HCT116 (cell line): Measurements from ENCODE around the gene IYD. TPM values are rescaled to one million over a fixed set of nuclear protein-coding genes. Genes with fewer than 3 reads are reported as not detected.

Experiments used
- ATAC-seq: fragments of 200-7000 bp; cut with Tn5 transposase; 2 replicates; pipeline ENCODE4 v1.9.1; 2020; ENCODE audit warnings: mild to moderate bottlenecking, moderate library complexity
- BruUV-seq: library from RNA; stranded (reverse); fragments of 400-500 nt; replicated peaks from 2 replicates; lab custom pipeline; 2021; lab: Mats Ljungman, UMichigan
- CTCF ChIA-PET: fragments of 300-600 bp; sonication (Branson Sonifier 250); formaldehyde crosslinking; loops from one replicate; lab custom pipeline; 2021; ENCODE audit warnings: antibody characterized with exemption; lab: Charles Lee
- POLR2A ChIA-PET: fragments of 300-600, 350-600 bp; sonication (Branson Sonifier 250); formaldehyde crosslinking; loops from one replicate; lab custom pipeline; 2021; ENCODE audit warnings: antibody characterized with exemption; lab: Charles Lee
- RAD21 ChIA-PET, 2 experiments: fragments of 300-600 bp; sonication (Branson Sonifier 250); formaldehyde crosslinking; loops; one replicate each; lab custom pipeline; 2023; ENCODE audit warnings: low total read pairs in 2 of 2; ENCODE audit not compliant: uncharacterized antibody in 2 of 2, unreplicated experiment in 2 of 2, low non-redundant PET in 1 of 2; lab: Charles Lee
- DNase-seq: peaks from one replicate; pipeline ENCODE4 v3.0.0-alpha.2; 2010; ENCODE audit warnings: low read depth, low spot score
- H2AFZ ChIP-seq: fragments of 200-600 bp; shearing (Covaris generic), sonication (generic); 2 replicates; pipeline ENCODE4 v1.6.1; 2017; ENCODE audit warnings: low read depth, mixed run types, mixed read lengths, antibody characterized with exemption, low read length; ENCODE audit not compliant: poor library complexity, severe bottlenecking
- H3K27ac ChIP-seq: 2 replicates; pipeline ENCODE4 v1.5.1; 2012; ENCODE audit warnings: low read depth, low read length
- H3K27me3 ChIP-seq: fragments of 200-600 bp; sonication (generic); 2 replicates; pipeline ENCODE4 v1.6.1; 2016; ENCODE audit warnings: mixed run types, low read length, mixed read lengths; ENCODE audit not compliant: insufficient read depth
- H3K36me3 ChIP-seq, 2 experiments: fragments of 200-500 bp in 1 of 2; fragments of 200-600 bp in 1 of 2; sonication (Bioruptor generic) in 1 of 2; sonication (generic) in 1 of 2; 2 replicates each; pipeline versions ENCODE4 v1.5.1 to v1.6.1; 2014 to 2016; ENCODE audit warnings: low read length in 2 of 2, inconsistent platforms in 1 of 2, mixed read lengths in 1 of 2, mixed run types in 1 of 2; ENCODE audit not compliant: insufficient read depth in 2 of 2, control insufficient read depth in 1 of 2
- H3K4me1 ChIP-seq, 2 experiments: fragments of 200-600 bp in 1 of 2; sonication (generic) in 1 of 2; 2 replicates each; pipeline versions ENCODE4 v1.5.1 to v1.6.1; 2012 to 2017; ENCODE audit warnings: low read length in 2 of 2, inconsistent platforms in 1 of 2, mild to moderate bottlenecking in 1 of 2, mixed read lengths in 1 of 2, mixed run types in 1 of 2, moderate library complexity in 1 of 2; ENCODE audit not compliant: insufficient read depth in 2 of 2, control insufficient read depth in 1 of 2
- H3K4me2 ChIP-seq: fragments of 200-600 bp; sonication (generic); 2 replicates; pipeline ENCODE4 v1.6.1; 2017; ENCODE audit warnings: mixed run types, low read length, mixed read lengths
- H3K4me3 ChIP-seq, 2 experiments: fragments of 200-600 bp in 1 of 2; sonication (generic) in 1 of 2; replicated peaks in 1 of 2; 2 replicates each; pipeline ENCODE4 v1.5.1; 2011 to 2016; ENCODE audit warnings: low read length in 2 of 2, control low read depth in 1 of 2, low read depth in 1 of 2, mild to moderate bottlenecking in 1 of 2, mixed read lengths in 1 of 2, mixed run types in 1 of 2
- H3K79me2 ChIP-seq: fragments of 200-600 bp; sonication (generic); 2 replicates; pipeline ENCODE4 v1.6.1; 2017; ENCODE audit warnings: mild to moderate bottlenecking, mixed run types, low read length, moderate library complexity, mixed read lengths; ENCODE audit not compliant: insufficient read depth
- H3K9ac ChIP-seq: fragments of 200-600 bp; sonication (generic); 2 replicates; pipeline ENCODE4 v1.6.1; 2016; ENCODE audit warnings: low read length, mixed read lengths
- H3K9me2 ChIP-seq: fragments of 200-600 bp; sonication (generic), shearing (Covaris generic); 2 replicates; pipeline ENCODE4 v1.6.1; 2017; ENCODE audit warnings: mixed run types, mild to moderate bottlenecking, moderate library complexity; ENCODE audit not compliant: insufficient read depth
- H3K9me3 ChIP-seq, 2 experiments: fragments of 200-500 bp in 1 of 2; fragments of 200-600 bp in 1 of 2; sonication (Bioruptor generic) in 1 of 2; sonication (generic) in 1 of 2; 2 replicates each; pipeline ENCODE4 v1.6.1; 2014 to 2017; ENCODE audit warnings: low read length in 2 of 2, mixed read lengths in 2 of 2, inconsistent platforms in 1 of 2, low read depth in 1 of 2, mild to moderate bottlenecking in 1 of 2, mixed run types in 1 of 2, moderate library complexity in 1 of 2; ENCODE audit not compliant: control insufficient read depth in 1 of 2, insufficient read depth in 1 of 2
- H4K20me1 ChIP-seq: fragments of 200-600 bp; sonication (generic), shearing (Covaris generic); 2 replicates; pipeline ENCODE4 v1.6.1; 2017; ENCODE audit warnings: mixed run types, mild to moderate bottlenecking, moderate library complexity; ENCODE audit not compliant: insufficient read depth
- EZH2phosphoT487 ChIP-seq: fragments of 200-600 bp; IDR thresholded peaks from 2 replicates; pipeline ENCODE4 v1.6.1; 2018; ENCODE audit warnings: antibody characterized with exemption, borderline replicate concordance
- POLR2AphosphoS5 ChIP-seq: IDR thresholded peaks from 2 replicates; pipeline ENCODE4 v1.6.1; 2011; ENCODE audit warnings: mild to moderate bottlenecking, low read depth, low read length, moderate library complexity
- SP1 ChIP-seq: IDR thresholded peaks from 2 replicates; pipeline ENCODE4 v1.6.1; 2012; ENCODE audit warnings: low read depth
- SRF ChIP-seq: IDR thresholded peaks from 2 replicates; pipeline ENCODE4 v1.6.1; 2012; ENCODE audit warnings: low read depth
- TCF7L2 ChIP-seq: IDR thresholded peaks from 2 replicates; pipeline ENCODE4 v1.7.0; 2011; ENCODE audit warnings: borderline replicate concordance, inconsistent platforms; ENCODE audit not compliant: insufficient read depth, insufficient read length; ENCODE audit errors: extremely low read depth
- ZFX ChIP-seq: fragments of 450-650 bp; IDR thresholded peaks from 2 replicates; pipeline ENCODE4 v1.6.1; 2017
- intact Hi-C: fragments of 100-400 bp; cut with micrococcal nuclease; formaldehyde crosslinking; loops from 2 replicates; pipeline ENCODE4 v1.10.0; 2022
- total RNA-seq: library from RNA; stranded (reverse); gene quantifications from one replicate; pipeline ENCODE4 v1.2.1, GENCODE V29; 2021; ENCODE audit not compliant: unreplicated experiment
- TF ChIP-seq, protein P1 (sequence below): IDR thresholded peaks from 2 replicates; pipeline ENCODE4 v1.6.1; 2011; ENCODE audit warnings: mild to moderate bottlenecking, low read length, moderate library complexity; ENCODE audit not compliant: insufficient replicate concordance; ENCODE audit errors: extremely low read depth
- TF ChIP-seq, protein P2 (sequence below): IDR thresholded peaks from 2 replicates; pipeline ENCODE4 v1.6.1; 2012

The IYD gene
- total RNA-seq, 1 experiment from 2014 or later = not detected

DNA sequence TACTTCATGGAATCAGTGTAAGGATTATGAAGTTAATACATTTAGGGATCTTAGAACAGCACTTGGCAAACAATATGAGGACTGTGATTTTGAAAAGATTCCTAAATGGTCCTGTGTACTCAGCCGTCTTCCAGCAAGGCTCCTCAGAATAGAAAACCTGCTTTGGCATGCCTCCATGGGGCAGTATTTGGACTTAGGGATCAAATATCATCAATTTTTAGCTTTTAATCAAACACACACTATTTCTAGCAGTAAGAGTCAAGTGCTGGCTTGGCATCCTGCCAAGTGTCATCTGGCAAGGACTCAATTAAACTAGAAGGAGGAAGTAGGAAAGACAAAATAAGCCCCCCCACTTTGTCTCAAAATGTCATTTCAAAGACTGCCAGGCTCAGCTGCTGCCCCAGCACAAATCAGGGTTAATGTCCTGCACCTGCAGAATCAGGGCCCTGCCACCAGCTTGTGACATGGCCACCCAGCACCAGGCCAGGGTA lies 40.8 kb downstream of the IYD start:
- H3K4me3 ChIP-seq = no peak overlapping the region
- H3K27ac ChIP-seq = no peak overlapping the region
- ChIA-PET POLR2A (no interaction called here), CTCF (interaction anchor here (1.1 to 2.1 kb wide), 2 partner anchors 9 to 406 kb away, joined by 3 to 11 read pairs; no protein-coding TSS in a partner anchor), RAD21 (no interaction called here)
- ATAC-seq (no peak), DNase-seq (no peak)
- H3K9ac ChIP-seq = no peak overlapping the region
- H2AFZ ChIP-seq = no peak overlapping the region
- H3K9me3 ChIP-seq = no peaks in the 10 kb centered on the region; a peak in 1 of 4 replicates
- H3K36me3 ChIP-seq = no peaks in the 10 kb centered on the region
- no peaks in the 10 kb centered on the region; a peak in 1 of 4 replicates for H3K4me1 ChIP-seq
- intact Hi-C loops = no loop called here
- H3K27me3 ChIP-seq = no peaks in the 10 kb centered on the region
- no peak overlapping the region for H3K4me2 ChIP-seq
- H3K79me2 ChIP-seq = no peaks in the 10 kb centered on the region
- no peaks in the 10 kb centered on the region for H3K9me2 ChIP-seq
- H4K20me1 ChIP-seq = no peaks in the 10 kb centered on the region
- TF ChIP-seq ZFX (no peak), EZH2phosphoT487 (no peak)
- no TSS peak for BruUV-seq

DNA sequence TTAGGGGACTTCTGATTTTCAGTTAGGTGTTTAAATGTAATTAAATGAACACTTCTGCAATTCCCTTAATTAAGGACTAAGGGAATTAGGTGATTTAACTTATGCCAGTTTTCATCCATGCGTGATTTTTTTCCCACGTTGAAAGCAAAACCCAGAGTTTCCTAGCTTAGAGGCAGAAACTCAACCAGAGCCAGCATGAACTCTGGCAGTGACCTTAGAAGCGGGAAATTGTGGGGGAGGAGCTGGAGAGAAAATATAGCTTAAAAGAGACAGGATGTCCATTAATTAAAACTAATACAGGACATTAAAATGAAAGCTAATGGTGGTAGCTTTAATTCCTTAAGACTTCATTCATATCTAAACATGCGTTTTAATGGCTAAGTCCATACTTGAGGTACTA lies 41.6 kb downstream of the IYD start:
- TF ChIP-seq EZH2phosphoT487 (no peak), TCF7L2 (no peak), POLR2AphosphoS5 (no peak), ZFX (no peak), SRF (no peak), SP1 (no peak)
- TF ChIP-seq, protein P1, sequence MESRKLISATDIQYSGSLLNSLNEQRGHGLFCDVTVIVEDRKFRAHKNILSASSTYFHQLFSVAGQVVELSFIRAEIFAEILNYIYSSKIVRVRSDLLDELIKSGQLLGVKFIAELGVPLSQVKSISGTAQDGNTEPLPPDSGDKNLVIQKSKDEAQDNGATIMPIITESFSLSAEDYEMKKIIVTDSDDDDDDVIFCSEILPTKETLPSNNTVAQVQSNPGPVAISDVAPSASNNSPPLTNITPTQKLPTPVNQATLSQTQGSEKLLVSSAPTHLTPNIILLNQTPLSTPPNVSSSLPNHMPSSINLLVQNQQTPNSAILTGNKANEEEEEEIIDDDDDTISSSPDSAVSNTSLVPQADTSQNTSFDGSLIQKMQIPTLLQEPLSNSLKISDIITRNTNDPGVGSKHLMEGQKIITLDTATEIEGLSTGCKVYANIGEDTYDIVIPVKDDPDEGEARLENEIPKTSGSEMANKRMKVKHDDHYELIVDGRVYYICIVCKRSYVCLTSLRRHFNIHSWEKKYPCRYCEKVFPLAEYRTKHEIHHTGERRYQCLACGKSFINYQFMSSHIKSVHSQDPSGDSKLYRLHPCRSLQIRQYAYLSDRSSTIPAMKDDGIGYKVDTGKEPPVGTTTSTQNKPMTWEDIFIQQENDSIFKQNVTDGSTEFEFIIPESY = no peak
- TF ChIP-seq, protein P2, sequence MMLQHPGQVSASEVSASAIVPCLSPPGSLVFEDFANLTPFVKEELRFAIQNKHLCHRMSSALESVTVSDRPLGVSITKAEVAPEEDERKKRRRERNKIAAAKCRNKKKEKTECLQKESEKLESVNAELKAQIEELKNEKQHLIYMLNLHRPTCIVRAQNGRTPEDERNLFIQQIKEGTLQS = no peak
- TF ChIP-seq, all 23 proteins: peak for 0
- H3K9me2 ChIP-seq = no peaks in the 10 kb centered on the region
- CTCF ChIA-PET = interaction anchor here (0.8 to 2.1 kb wide), 5 partner anchors 8 to 405 kb away, joined by 3 to 11 read pairs (median 5); no protein-coding TSS in a partner anchor
- H3K36me3 ChIP-seq = no peaks in the 10 kb centered on the region
- no peak overlapping the region for H3K27ac ChIP-seq
- RAD21 ChIA-PET = no interaction called here
- H4K20me1 ChIP-seq = no peaks in the 10 kb centered on the region
- no peaks in the 10 kb centered on the region; a peak in 1 of 4 replicates for H3K4me1 ChIP-seq
- no peak overlapping the region for H2AFZ ChIP-seq
- no peak for DNase-seq
- no peak overlapping the region for H3K4me2 ChIP-seq
- BruUV-seq = no TSS peak
- intact Hi-C loops = no loop called here
- no peaks in the 10 kb centered on the region for H3K79me2 ChIP-seq
- no peaks in the 10 kb centered on the region for H3K27me3 ChIP-seq
- no peak overlapping the region for H3K9ac ChIP-seq
- ATAC-seq = no peak
- POLR2A ChIA-PET = no interaction called here
- H3K4me3 ChIP-seq = no peak overlapping the region
- no peaks in the 10 kb centered on the region for H3K9me3 ChIP-seq
